DOHH2 (cell line): ENCODE results near the gene ZBTB5.

ENCODE experiments used
- H3F3A ChIP-seq: fragments of 200-600 bp; sonication (generic), shearing (Covaris generic); 2 replicates; pipeline ENCODE4 v1.6.0; 2016; ENCODE audit warnings: antibody characterized with exemption, mild to moderate bottlenecking; ENCODE audit not compliant: control insufficient read depth, insufficient read depth
- H3K27ac ChIP-seq: fragments of 200-600 bp; sonication (generic); 2 replicates; pipeline ENCODE4 v1.5.1; 2014; ENCODE audit warnings: low read depth, mild to moderate bottlenecking, low read length, moderate library complexity
- H3K27me3 ChIP-seq: fragments of 200-600 bp; sonication (generic); 2 replicates; pipeline ENCODE4 v1.6.1; 2014; ENCODE audit warnings: mild to moderate bottlenecking, low read length, mixed read lengths; ENCODE audit not compliant: control insufficient read depth
- H3K36me3 ChIP-seq: fragments of 200-600 bp; sonication (generic); 2 replicates; pipeline ENCODE4 v1.6.1; 2014; ENCODE audit warnings: mild to moderate bottlenecking, low read length, moderate library complexity, mixed read lengths; ENCODE audit not compliant: control insufficient read depth
- H3K4me1 ChIP-seq: fragments of 200-600 bp; sonication (generic); 2 replicates; pipeline ENCODE4 v1.6.1; 2014; ENCODE audit warnings: mild to moderate bottlenecking, low read length, mixed read lengths; ENCODE audit not compliant: control insufficient read depth
- H3K4me2 ChIP-seq: fragments of 200-600 bp; sonication (generic); 2 replicates; pipeline ENCODE4 v1.6.0; 2014; ENCODE audit warnings: mild to moderate bottlenecking, low read length, moderate library complexity
- H3K4me3 ChIP-seq: fragments of 200-600 bp; sonication (generic); 2 replicates; pipeline ENCODE4 v1.5.1; 2014; ENCODE audit warnings: mild to moderate bottlenecking, low read length, mixed read lengths
- H3K79me2 ChIP-seq: fragments of 200-600 bp; sonication (generic); 2 replicates; pipeline ENCODE4 v1.6.1; 2014; ENCODE audit warnings: mild to moderate bottlenecking, low read length, mixed read lengths; ENCODE audit not compliant: control insufficient read depth
- H3K9me2 ChIP-seq: fragments of 200-600 bp; sonication (generic); replicated peaks from 2 replicates; pipeline ENCODE4 v1.6.1; 2014; ENCODE audit warnings: mild to moderate bottlenecking, low read length, mixed read lengths; ENCODE audit not compliant: control insufficient read depth
- H3K9me3 ChIP-seq: fragments of 200-600 bp; sonication (generic); 2 replicates; pipeline ENCODE4 v1.6.1; 2014; ENCODE audit warnings: antibody characterized with exemption, low read length, mixed read lengths; ENCODE audit not compliant: control insufficient read depth, insufficient read depth
- H4K20me1 ChIP-seq: fragments of 200-600 bp; sonication (generic); 2 replicates; pipeline ENCODE4 v1.6.0; 2014; ENCODE audit warnings: low read depth, mild to moderate bottlenecking, antibody characterized with exemption, low read length, moderate library complexity; ENCODE audit not compliant: control insufficient read depth, insufficient read depth
- EZH2phosphoT487 ChIP-seq: fragments of 200-600 bp; sonication (generic); IDR thresholded peaks from 2 replicates; pipeline ENCODE4 v1.6.1; 2017; ENCODE audit warnings: borderline replicate concordance, mild to moderate bottlenecking, antibody characterized with exemption, low read length, moderate library complexity, mixed read lengths
- TF ChIP-seq, protein P1 (sequence below): fragments of 200-600 bp; sonication (generic); IDR thresholded peaks from one replicate; pipeline ENCODE4 v1.5.1; 2014; ENCODE audit warnings: antibody characterized with exemption, mild to moderate bottlenecking, low read depth, low read length; ENCODE audit not compliant: poor library complexity, severe bottlenecking

The ZBTB5 gene

GRCh38 chr9:37464426-37465248 is 613 bp downstream of the ZBTB5 start:
- H3K4me1 ChIP-seq: peaks cover 34% of the 10 kb centered on the region
- H4K20me1 ChIP-seq: 0 out of 2 replicates have a peak, but pooled peaks cover 6% of the 10 kb centered on the region
- H3K27ac ChIP-seq: peak overlapping the region; percentile 74
- H3K4me3 ChIP-seq: peak overlapping the region; percentile 98
- no peaks in the 10 kb centered on the region for H3F3A ChIP-seq
- peak overlapping the region; percentile 86 for H3K4me2 ChIP-seq
- no peaks in the 10 kb centered on the region for H3K27me3 ChIP-seq
- H3K36me3 ChIP-seq: peaks cover 14% of the 10 kb centered on the region; the same call in 1 of the 2 replicates
- H3K9me2 ChIP-seq: no peaks in the 10 kb centered on the region
- H3K9me3 ChIP-seq: no peaks in the 10 kb centered on the region
- TF ChIP-seq EZH2phosphoT487: no peak
- H3K79me2 ChIP-seq: peaks cover 54% of the 10 kb centered on the region

GRCh38 chr9:37464006-37464405 is 1.2 kb downstream of the ZBTB5 start:
- H3K4me3 ChIP-seq: peak overlapping the region; percentile 98
- no peak for TF ChIP-seq EZH2phosphoT487
- TF ChIP-seq, protein P1, sequence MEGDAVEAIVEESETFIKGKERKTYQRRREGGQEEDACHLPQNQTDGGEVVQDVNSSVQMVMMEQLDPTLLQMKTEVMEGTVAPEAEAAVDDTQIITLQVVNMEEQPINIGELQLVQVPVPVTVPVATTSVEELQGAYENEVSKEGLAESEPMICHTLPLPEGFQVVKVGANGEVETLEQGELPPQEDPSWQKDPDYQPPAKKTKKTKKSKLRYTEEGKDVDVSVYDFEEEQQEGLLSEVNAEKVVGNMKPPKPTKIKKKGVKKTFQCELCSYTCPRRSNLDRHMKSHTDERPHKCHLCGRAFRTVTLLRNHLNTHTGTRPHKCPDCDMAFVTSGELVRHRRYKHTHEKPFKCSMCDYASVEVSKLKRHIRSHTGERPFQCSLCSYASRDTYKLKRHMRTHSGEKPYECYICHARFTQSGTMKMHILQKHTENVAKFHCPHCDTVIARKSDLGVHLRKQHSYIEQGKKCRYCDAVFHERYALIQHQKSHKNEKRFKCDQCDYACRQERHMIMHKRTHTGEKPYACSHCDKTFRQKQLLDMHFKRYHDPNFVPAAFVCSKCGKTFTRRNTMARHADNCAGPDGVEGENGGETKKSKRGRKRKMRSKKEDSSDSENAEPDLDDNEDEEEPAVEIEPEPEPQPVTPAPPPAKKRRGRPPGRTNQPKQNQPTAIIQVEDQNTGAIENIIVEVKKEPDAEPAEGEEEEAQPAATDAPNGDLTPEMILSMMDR: no peak
- peaks cover 34% of the 10 kb centered on the region for H3K4me1 ChIP-seq
- H3F3A ChIP-seq: no peaks in the 10 kb centered on the region
- H3K27ac ChIP-seq: peak overlapping the region; percentile 74; the same call in 1 of the 2 replicates
- H3K9me2 ChIP-seq: no peaks in the 10 kb centered on the region
- no peaks in the 10 kb centered on the region for H3K27me3 ChIP-seq
- peaks cover 14% of the 10 kb centered on the region; the same call in 1 of the 2 replicates for H3K36me3 ChIP-seq
- H3K79me2 ChIP-seq: peaks cover 58% of the 10 kb centered on the region
- no peaks in the 10 kb centered on the region for H3K9me3 ChIP-seq
- H4K20me1 ChIP-seq: 0 out of 2 replicates have a peak, but pooled peaks cover 6% of the 10 kb centered on the region
- H3K4me2 ChIP-seq: peak overlapping the region; percentile 86

DNA sequence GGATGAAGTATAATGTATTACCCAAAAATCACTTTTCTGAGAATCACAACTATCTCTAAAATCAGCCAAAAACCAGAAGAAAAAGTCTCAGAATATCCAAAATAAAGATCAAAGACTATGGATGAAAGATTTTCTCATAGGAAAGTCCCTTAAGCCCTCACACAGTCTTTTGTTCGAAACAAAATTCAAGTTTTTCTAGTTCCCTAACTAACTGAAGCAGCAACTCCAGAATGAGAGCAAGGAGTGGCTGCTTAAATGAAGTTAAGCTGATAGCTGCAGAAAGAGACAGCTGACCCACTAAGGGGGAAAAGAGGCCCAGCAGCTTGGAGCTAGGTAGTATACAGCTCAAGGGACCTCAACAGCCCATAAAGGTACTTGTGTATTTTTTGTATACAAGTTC is 8.4 kb downstream of the ZBTB5 start:
- Histone ChIP-seq H3K27me3 (no peaks in the 10 kb centered on the region), H3K4me1 (peaks cover 27% of the 10 kb centered on the region), H4K20me1 (no peaks in the 10 kb centered on the region; the same call in 1 of the 2 replicates), H3K9me3 (no peaks in the 10 kb centered on the region), H3K4me2 (no peak overlapping the region), H3K9me2 (no peaks in the 10 kb centered on the region), H3F3A (no peaks in the 10 kb centered on the region; the same call in 1 of the 2 replicates), H3K79me2 (peaks cover 98% of the 10 kb centered on the region), H3K4me3 (no peak overlapping the region), H3K27ac (no peak overlapping the region), H3K36me3 (peaks cover 19% of the 10 kb centered on the region)
- TF ChIP-seq, protein P1: no peak
- no peak for TF ChIP-seq EZH2phosphoT487
